ENCODE results near the gene TTC23. TPM values are rescaled to one million over a fixed set of nuclear protein-coding genes. Genes with fewer than 3 reads are reported as not detected.
"Not testable (repeated sequence)": the region's sequence is repeated elsewhere in the genome, so short reads cannot be mapped to it uniquely, and the experiment has no call there.

Gene TTC23
- polyA plus RNA-seq, 10 donors, result 14.4 to 24.3 (median 18.4) TPM

GRCh38 chr15:99197856-99198255, 51.5 kb downstream of the TTC23 start:
- DNase-seq, result no peak

GRCh38 chr15:99192181-99192580, 57.2 kb downstream of the TTC23 start:
- not testable (repeated sequence) for DNase-seq

GRCh38 chr15:99187936-99188335, 61.4 kb downstream of the TTC23 start:
- peak in 1 of 3 donors; percentile 57 for DNase-seq

- DNase-seq, result no peak
These were observed 63.8 kb downstream of the TTC23 start for GRCh38 chr15:99185414-99186130.

- DNase-seq, result no peak
These were observed 66.6 kb downstream of the TTC23 start for GRCh38 chr15:99182791-99183190.

GRCh38 chr15:99181545-99181971, 67.8 kb downstream of the TTC23 start:
- peak in 2 of 3 donors; percentile 36 to 53 for DNase-seq

- no peak for DNase-seq
These were observed 68.4 kb downstream of the TTC23 start for GRCh38 chr15:99180964-99181306.

- no peak for DNase-seq
These were observed 69.1 kb downstream of the TTC23 start for GRCh38 chr15:99180086-99180963.

- no peak for DNase-seq
These were observed 71.7 kb downstream of the TTC23 start for GRCh38 chr15:99177679-99178078.

- DNase-seq, result no peak
These were observed 72.6 kb downstream of the TTC23 start for GRCh38 chr15:99176757-99177156.

GRCh38 chr15:99174567-99175395, 74.6 kb downstream of the TTC23 start:
- DNase-seq, result peak in 1 of 3 donors; percentile 25

- no peak for DNase-seq
These were observed 76.4 kb downstream of the TTC23 start for GRCh38 chr15:99172989-99173388.

GRCh38 chr15:99172171-99172570, 77.2 kb downstream of the TTC23 start:
- DNase-seq, result no peak

- DNase-seq, result no peak
These were observed 78.8 kb downstream of the TTC23 start for GRCh38 chr15:99170476-99171065.

GRCh38 chr15:99169769-99170311, 79.5 kb downstream of the TTC23 start:
- DNase-seq, result peak in 1 of 3 donors; percentile 56

- DNase-seq, result no peak
These were observed 80.5 kb downstream of the TTC23 start for GRCh38 chr15:99168601-99169580.

GRCh38 chr15:99167640-99168039, 81.7 kb downstream of the TTC23 start:
- DNase-seq, result no peak

GRCh38 chr15:99167201-99167600, 82.2 kb downstream of the TTC23 start:
- DNase-seq, result no peak

GRCh38 chr15:99165956-99166689, 83.3 kb downstream of the TTC23 start:
- no peak for DNase-seq

All from muscle of back (tissue), 11 donors.